NCI-H748 (cell line): ENCODE measurements around the gene ELOVL7.
"Not testable (repeated sequence)": the region's sequence is repeated elsewhere in the genome, so short reads cannot be mapped to it uniquely, and the experiment has no call there.

Source experiments
- DNase-seq: peaks from one replicate; lab custom pipeline; 2025; ENCODE audit not compliant: unreplicated experiment; lab: John Stamatoyannopoulos, UW

ELOVL7 gene

GRCh38 chr5:60718166-60718892 is 125.7 kb downstream of the ELOVL7 start:
- no peak for DNase-seq

- DNase-seq: not testable (repeated sequence)
Measured at GRCh38 chr5:60715201-60715928, 128.7 kb downstream of the ELOVL7 start.

GRCh38 chr5:60712950-60713349 is 131.1 kb downstream of the ELOVL7 start:
- no peak for DNase-seq

- DNase-seq: not testable (repeated sequence)
Measured at GRCh38 chr5:60711892-60712291, 132.2 kb downstream of the ELOVL7 start.

GRCh38 chr5:60710362-60710761 is 133.7 kb downstream of the ELOVL7 start:
- DNase-seq: no peak

- DNase-seq: no peak
Measured at GRCh38 chr5:60705144-60705543, 138.9 kb downstream of the ELOVL7 start.

- DNase-seq: no peak
Measured at GRCh38 chr5:60703944-60704343, 140.1 kb downstream of the ELOVL7 start.
